Right lobe of liver (tissue), 4 donors: ENCODE data around the gene CASD1.

ENCODE experiments used
- CTCF ChIP-seq, 4 donors: fragments of 200-600 bp in 3 of 4; fragments of 450-650 bp in 1 of 4; IDR thresholded peaks; one replicate each; pipeline versions ENCODE4 v1.5.1 to v1.8.0; 2016 to 2022; ENCODE audit warnings: antibody characterized with exemption in 4 of 4, mild to moderate bottlenecking in 2 of 4
- POLR2A ChIP-seq: fragments of 450-650 bp; IDR thresholded peaks from one replicate; pipeline ENCODE4 v1.6.1; 2017; ENCODE audit warnings: antibody characterized with exemption, mild to moderate bottlenecking
- donor health status: DM: no; HTN: no; CAD: no.
- donor health status: DM: no; HTN: no; CAD: no.
- donor health status: DM: no; HTN: yes; CAD: no.

DNA sequence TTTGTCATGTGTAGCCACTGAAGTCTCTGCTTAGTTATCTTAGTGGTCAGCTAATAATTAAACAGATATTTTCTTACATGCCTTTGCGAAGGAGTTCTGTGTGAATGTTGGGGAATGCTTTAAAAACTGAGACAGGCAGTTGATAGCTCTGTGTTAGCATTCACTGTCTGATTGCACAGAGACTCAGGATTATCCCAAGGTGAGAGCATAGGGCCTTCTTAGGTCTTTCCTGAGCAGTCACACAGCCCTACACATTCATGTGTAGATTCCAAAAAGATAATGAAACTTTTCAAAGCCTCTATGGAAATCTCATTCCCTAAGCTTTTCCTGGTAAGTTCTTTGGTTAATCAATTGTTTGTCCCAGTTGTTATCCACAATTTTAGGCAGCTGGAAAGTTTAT, 67.7 kb downstream of the CASD1 start:
- TF ChIP-seq CTCF (IDR thresholded peaks at IDR 0.05) (no peak), POLR2A (no peak)
